ENCODE results near the gene PMP22. TPM values are rescaled to one million over a fixed set of nuclear protein-coding genes. Genes with fewer than 3 reads are reported as not detected.

PMP22 gene
- total RNA-seq, 1 experiment from 2014 or later, result 28.7 TPM

DNA sequence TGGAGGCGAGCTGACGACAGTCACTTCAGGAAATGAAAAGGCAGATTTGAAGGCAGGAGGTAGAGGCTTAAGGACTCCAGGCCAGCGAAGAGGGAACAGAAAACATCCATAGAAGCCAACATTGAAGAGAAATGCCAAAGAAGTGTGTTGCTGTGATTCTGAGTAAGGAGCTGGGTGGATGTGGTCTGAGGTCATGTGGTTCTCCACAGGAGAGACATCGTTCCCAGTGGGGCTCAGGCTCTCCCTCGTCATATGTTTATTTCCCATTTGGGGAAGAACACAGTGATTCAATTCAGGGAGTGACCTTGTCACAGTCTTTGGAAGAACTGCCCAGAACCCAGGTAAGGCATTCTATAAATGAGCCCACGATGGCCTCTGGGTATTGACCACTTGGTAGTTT is 6.6 kb upstream of the PMP22 start:
- no peak overlapping the region for H3K9ac ChIP-seq (ENCODE audit: low read length)
- TF ChIP-seq YY1 (IDR thresholded peaks at IDR 0.05; ENCODE audit: extremely low read depth, insufficient replicate concordance, low read depth, low read length) (no peak), EZH2 (IDR thresholded peaks at IDR 0.05) (no peak), FOSL1 (IDR thresholded peaks at IDR 0.05; ENCODE audit: low read depth) (no peak), SP1 (IDR thresholded peaks at IDR 0.05; ENCODE audit: low read depth) (no peak), JUND (IDR thresholded peaks at IDR 0.05) (no peak), MAX (IDR thresholded peaks at IDR 0.05) (no peak), EGR1 (IDR thresholded peaks at IDR 0.05; ENCODE audit: low read depth) (no peak), REST (IDR thresholded peaks at IDR 0.05; ENCODE audit: low read depth) (no peak), ELF1 (IDR thresholded peaks at IDR 0.05; ENCODE audit: borderline replicate concordance, low read depth) (no peak), RAD21 (IDR thresholded peaks at IDR 0.05; ENCODE audit: low read depth) (no peak), ZNF274 (IDR thresholded peaks at IDR 0.05; ENCODE audit: low read depth, low read length) (no peak), CEBPB (IDR thresholded peaks at IDR 0.05; ENCODE audit: low read depth) (no peak), CBX3 (IDR thresholded peaks at IDR 0.05; ENCODE audit: low read depth) (no peak), ZBTB33 (IDR thresholded peaks at IDR 0.05; ENCODE audit: extremely low read depth, insufficient replicate concordance, low read length) (no peak), POLR2AphosphoS5 (IDR thresholded peaks at IDR 0.05; ENCODE audit: low read depth, low read length) (no peak)
- H3K4me2 ChIP-seq (ENCODE audit: low read length), result no peak overlapping the region
- ChIA-PET POLR2A (no interaction called here), CTCF (no interaction called here), RAD21 (ENCODE audit: low non-redundant PET in 1 of 2, low total read pairs in 2 of 2, uncharacterized antibody in 2 of 2, unreplicated experiment in 2 of 2) (no interaction called here)
- H3K79me2 ChIP-seq (ENCODE audit: insufficient read depth, low read length), result no peaks in the 10 kb centered on the region
- H2AFZ ChIP-seq (ENCODE audit: low read depth, low read length, poor library complexity, severe bottlenecking), result no peak overlapping the region
- peaks cover 0 to 4% of the 10 kb centered on the region in 2 experiments; a peak in 2 of 4 replicates for H3K4me1 ChIP-seq (ENCODE audit: control insufficient read depth in 1 of 2, insufficient read depth in 2 of 2, low read length in 2 of 2)
- ATAC-seq (no peak), DNase-seq (ENCODE audit: low read depth, low spot score) (no peak)
- intact Hi-C loops (cut with micrococcal nuclease), result no loop called here
- no peaks in the 10 kb centered on the region for H3K9me2 ChIP-seq (ENCODE audit: insufficient read depth)
- H3K4me3 ChIP-seq (replicated peaks in 1 of 2; ENCODE audit: low read depth in 1 of 2, low read length in 2 of 2), result no peak overlapping the region
- H3K9me3 ChIP-seq (ENCODE audit: control insufficient read depth in 1 of 2, insufficient read depth in 1 of 2, low read depth in 1 of 2, low read length in 2 of 2), result no peaks in the 10 kb centered on the region
- no peak overlapping the region for H3K27ac ChIP-seq (ENCODE audit: low read depth, low read length)
- no peaks in the 10 kb centered on the region for H4K20me1 ChIP-seq (ENCODE audit: insufficient read depth)
- BruUV-seq (replicated peaks), result no TSS peak
- no peaks in the 10 kb centered on the region for H3K27me3 ChIP-seq (ENCODE audit: insufficient read depth, low read length)
- no peaks in the 10 kb centered on the region for H3K36me3 ChIP-seq (ENCODE audit: control insufficient read depth in 1 of 2, insufficient read depth in 2 of 2, low read length in 2 of 2)

Data from HCT116 (cell line).